SW480 (cell line): ENCODE results near the gene KDM5B.
A peak's percentile ranks its signal among the peaks of the same experiment; 100 is the strongest.

Experiments used
- DNase-seq: peaks from one replicate; pipeline ENCODE4 v3.0.0-alpha.2; 2016; ENCODE audit warnings: low spot score

KDM5B gene

GRCh38 chr1:202711949-202712635 lies 96.1 kb downstream of the KDM5B start:
- no peak for DNase-seq

- DNase-seq: no peak
Observed at GRCh38 chr1:202710070-202711045, 97.9 kb downstream of the KDM5B start, which contains the start of gene SYT2. TSS of gene SYT2 (minus strand) at chr1:202710454. CDS start at chr1:202605772, 104,682 bp downstream.

- no peak for DNase-seq
Observed at GRCh38 chr1:202709276-202710041, 98.8 kb downstream of the KDM5B start.

GRCh38 chr1:202708456-202709275 lies 99.6 kb downstream of the KDM5B start:
- no peak for DNase-seq

GRCh38 chr1:202706851-202707250 lies 101.4 kb downstream of the KDM5B start:
- DNase-seq: no peak

- DNase-seq: no peak
Observed at GRCh38 chr1:202704601-202705000, 103.6 kb downstream of the KDM5B start.

- no peak for DNase-seq
Observed at GRCh38 chr1:202703191-202703590, 105.0 kb downstream of the KDM5B start.

GRCh38 chr1:202702088-202702487 lies 106.1 kb downstream of the KDM5B start:
- DNase-seq: no peak

- no peak for DNase-seq
Observed at GRCh38 chr1:202701200-202701599, 107.0 kb downstream of the KDM5B start.

GRCh38 chr1:202700061-202700460 lies 108.2 kb downstream of the KDM5B start:
- no peak for DNase-seq

GRCh38 chr1:202698276-202698675 lies 109.9 kb downstream of the KDM5B start:
- peak; percentile 56 for DNase-seq

- DNase-seq: peak; percentile 37
Observed at GRCh38 chr1:202697038-202697437, 111.2 kb downstream of the KDM5B start.

- DNase-seq: no peak
Observed at GRCh38 chr1:202694314-202694713, 113.9 kb downstream of the KDM5B start.

GRCh38 chr1:202692959-202693555 lies 115.2 kb downstream of the KDM5B start:
- DNase-seq: peak; percentile 41

GRCh38 chr1:202691816-202692215 lies 116.4 kb downstream of the KDM5B start:
- DNase-seq: no peak

GRCh38 chr1:202689493-202690342 lies 118.5 kb downstream of the KDM5B start:
- no peak for DNase-seq

- DNase-seq: no peak
Observed at GRCh38 chr1:202689082-202689481, 119.1 kb downstream of the KDM5B start.

GRCh38 chr1:202688401-202688800 lies 119.8 kb downstream of the KDM5B start:
- no peak for DNase-seq

- DNase-seq: no peak
Observed at GRCh38 chr1:202687798-202688197, 120.4 kb downstream of the KDM5B start.

GRCh38 chr1:202687370-202687769 lies 120.9 kb downstream of the KDM5B start:
- DNase-seq: no peak
